Measurements from ENCODE around the gene SUSD5.
A peak's percentile ranks its signal among the peaks of the same experiment; 100 is the strongest.

The SUSD5 gene

GRCh38 chr3:33117461-33117860 is 101.1 kb downstream of the SUSD5 start:
- H3F3A ChIP-seq (ENCODE audit: insufficient read depth) = peaks cover 10% of the 10 kb centered on the region; the same call in 1 of the 2 replicates
- no peaks in the 10 kb centered on the region for H3K36me3 ChIP-seq (ENCODE audit: low read length)
- H3K9ac ChIP-seq (ENCODE audit: low read length) = no peak overlapping the region
- H3K9me2 ChIP-seq (replicated peaks; ENCODE audit: insufficient read depth, low read length) = no peaks in the 10 kb centered on the region
- H3K4me2 ChIP-seq (ENCODE audit: low read depth, low read length, poor library complexity, severe bottlenecking) = no peak overlapping the region
- H3K79me2 ChIP-seq (ENCODE audit: insufficient read depth, low read length) = no peaks in the 10 kb centered on the region
- TF ChIP-seq CTCF (IDR thresholded peaks at IDR 0.05; ENCODE audit: insufficient read depth, low read length, poor library complexity, severe bottlenecking) (no peak), EZH2phosphoT487 (conservative IDR thresholded peaks at IDR 0.05; ENCODE audit: low read length) (no peak)
- no peaks in the 10 kb centered on the region for H4K20me1 ChIP-seq (ENCODE audit: low read depth, low read length)
- no peaks in the 10 kb centered on the region for H3K9me3 ChIP-seq (ENCODE audit: insufficient read depth, low read length)
- H3K4me3 ChIP-seq (ENCODE audit: insufficient read depth, low read length, poor library complexity, severe bottlenecking) = no peak overlapping the region
- no peak overlapping the region for H3K27ac ChIP-seq (ENCODE audit: low read depth, low read length)
- no peaks in the 10 kb centered on the region for H3K27me3 ChIP-seq (ENCODE audit: low read length)
- H2AFZ ChIP-seq (ENCODE audit: low read depth, low read length, severe bottlenecking) = no peak overlapping the region

GRCh38 chr3:33115024-33115768 is 103.4 kb downstream of the SUSD5 start:
- Histone ChIP-seq H3K9ac (ENCODE audit: low read length) (no peak overlapping the region), H3F3A (ENCODE audit: insufficient read depth) (peaks cover 10% of the 10 kb centered on the region; the same call in 1 of the 2 replicates), H3K27ac (ENCODE audit: low read depth, low read length) (no peak overlapping the region), H2AFZ (ENCODE audit: low read depth, low read length, severe bottlenecking) (no peak overlapping the region), H3K4me3 (ENCODE audit: insufficient read depth, low read length, poor library complexity, severe bottlenecking) (no peak overlapping the region), H4K20me1 (ENCODE audit: low read depth, low read length) (no peaks in the 10 kb centered on the region), H3K9me3 (ENCODE audit: insufficient read depth, low read length) (no peaks in the 10 kb centered on the region), H3K27me3 (ENCODE audit: low read length) (no peaks in the 10 kb centered on the region), H3K36me3 (ENCODE audit: low read length) (no peaks in the 10 kb centered on the region), H3K9me2 (replicated peaks; ENCODE audit: insufficient read depth, low read length) (no peaks in the 10 kb centered on the region), H3K4me2 (ENCODE audit: low read depth, low read length, poor library complexity, severe bottlenecking) (peak overlapping the region; percentile 89), H3K79me2 (ENCODE audit: insufficient read depth, low read length) (no peaks in the 10 kb centered on the region)
- TF ChIP-seq CTCF (IDR thresholded peaks at IDR 0.05; ENCODE audit: insufficient read depth, low read length, poor library complexity, severe bottlenecking) (no peak), EZH2phosphoT487 (conservative IDR thresholded peaks at IDR 0.05; ENCODE audit: low read length) (no peak)

DNA sequence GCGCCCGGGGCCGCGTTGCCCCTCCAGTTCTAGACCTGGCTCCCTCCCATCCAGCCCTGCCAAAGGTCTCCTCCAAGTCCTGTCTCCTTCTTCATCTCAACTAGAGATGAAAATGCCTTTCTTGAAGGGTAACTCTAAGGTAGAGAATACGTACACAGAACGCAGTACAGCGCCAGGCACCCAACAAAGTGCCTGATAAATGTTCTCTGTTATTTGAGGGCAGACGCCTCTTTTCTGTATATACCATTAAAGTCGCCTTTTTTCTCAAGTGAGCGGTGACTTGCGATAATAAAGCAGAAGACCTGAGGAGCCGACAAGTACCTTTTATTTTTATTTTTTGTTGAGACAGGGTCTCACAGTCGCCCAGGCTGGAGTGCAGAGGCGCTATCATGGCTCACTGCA is 104.0 kb downstream of the SUSD5 start:
- peaks cover 10% of the 10 kb centered on the region; the same call in 1 of the 2 replicates for H3F3A ChIP-seq (ENCODE audit: insufficient read depth)
- no peak for TF ChIP-seq CTCF (IDR thresholded peaks at IDR 0.05; ENCODE audit: insufficient read depth, low read length, poor library complexity, severe bottlenecking)
- TF ChIP-seq EZH2phosphoT487 (conservative IDR thresholded peaks at IDR 0.05; ENCODE audit: low read length) = no peak
- H3K9me2 ChIP-seq (replicated peaks; ENCODE audit: insufficient read depth, low read length) = no peaks in the 10 kb centered on the region
- H3K4me3 ChIP-seq (ENCODE audit: insufficient read depth, low read length, poor library complexity, severe bottlenecking) = peak overlapping the region; percentile 74
- H4K20me1 ChIP-seq (ENCODE audit: low read depth, low read length) = no peaks in the 10 kb centered on the region
- H2AFZ ChIP-seq (ENCODE audit: low read depth, low read length, severe bottlenecking) = peak overlapping the region; percentile 70
- 0 out of 2 replicates have a peak overlapping the region, but pooled peaks have one; percentile 76 for H3K9ac ChIP-seq (ENCODE audit: low read length)
- no peak overlapping the region for H3K27ac ChIP-seq (ENCODE audit: low read depth, low read length)
- H3K9me3 ChIP-seq (ENCODE audit: insufficient read depth, low read length) = no peaks in the 10 kb centered on the region
- no peaks in the 10 kb centered on the region for H3K27me3 ChIP-seq (ENCODE audit: low read length)
- no peaks in the 10 kb centered on the region for H3K79me2 ChIP-seq (ENCODE audit: insufficient read depth, low read length)
- peak overlapping the region; percentile 89 for H3K4me2 ChIP-seq (ENCODE audit: low read depth, low read length, poor library complexity, severe bottlenecking)
- H3K36me3 ChIP-seq (ENCODE audit: low read length) = no peaks in the 10 kb centered on the region

All from SU-DHL-6 (cell line).